ENCODE data around the gene DTX3L. TPM values are rescaled to one million over a fixed set of nuclear protein-coding genes. Genes with fewer than 3 reads are reported as not detected.
A peak's percentile ranks its signal among the peaks of the same experiment; 100 is the strongest.

The DTX3L gene
- 1.5 and 5.0 TPM in 2 replicates for total RNA-seq (2011; cell fraction: chromatin; rRNA removed; ENCODE audit: low replicate concordance)
- 1.2 TPM in 2 replicates for total RNA-seq (2011; cell fraction: nucleolus; rRNA removed)
- total RNA-seq (2011; cell fraction: nucleoplasm; rRNA removed), result 2.9 and 4.2 TPM in 2 replicates
- total RNA-seq (2014; rRNA removed) (3.0 and 4.1 TPM in 2 replicates), total RNA-seq (2014; rRNA removed; fragmentation: Illumina TruSeq; extraction: Trizol) (6.0 and 7.0 TPM in 2 replicates), total RNA-seq (2015; rRNA removed; fragmentation: Illumina TruSeq; extraction: Trizol) (6.0 and 6.5 TPM in 2 replicates), total RNA-seq (2021) (6.2 and 6.6 TPM in 2 replicates), polyA plus RNA-seq (2011; rRNA removed) (1.0 and 2.3 TPM in 2 replicates), polyA plus RNA-seq (2014; fragmentation: Illumina TruSeq; extraction: Trizol) (4.9 and 6.0 TPM in 2 replicates), polyA plus RNA-seq (2014; fragmentation: Nextera tagmentation; extraction: Ambion mirVana) (1 to 10 TPM; 2.3 to 2.5 TPM), polyA plus RNA-seq (2014; rRNA removed) (3.0 and 3.4 TPM in 2 replicates), polyA minus RNA-seq (2011; rRNA and poly(A)+ RNA removed) (2.0 and 2.8 TPM in 2 replicates), Bru-seq, nascent RNA (percentile 56 among the genes with signal in this experiment), BruChase-seq, experiment 1, labeled RNA remaining after a 2-hour chase (percentile 66 among the genes with signal in this experiment), BruChase-seq, experiment 2, labeled RNA remaining after a 6-hour chase (percentile 71 among the genes with signal in this experiment)
- 0.97 and 1.0 TPM in 2 replicates for polyA plus RNA-seq (2011; cell fraction: cytosol; rRNA removed)
- 0.59 and 0.94 TPM in 2 replicates for polyA plus RNA-seq (2011; cell fraction: nucleus; rRNA removed)
- 3.8 and 6.1 TPM in 2 replicates for polyA plus RNA-seq (2012)
- polyA minus RNA-seq (2011; cell fraction: cytosol; rRNA and poly(A)+ RNA removed), result 1.9 and 2.5 TPM in 2 replicates
- polyA minus RNA-seq (2011; cell fraction: nucleus; rRNA and poly(A)+ RNA removed), result 0.54 and 0.56 TPM in 2 replicates
- long read RNA-seq, experiment 1, full-length matches to known transcripts, result 2 of 14 reads
- long read RNA-seq, experiment 1, partial matches to known transcripts, result 2 of 14 reads
- long read RNA-seq, experiment 1, other reads (novel, unspliced or antisense), result 10 of 14 reads
- long read RNA-seq, experiment 2, full-length matches to known transcripts, result 1 of 5 reads
- long read RNA-seq, experiment 2, partial matches to known transcripts, result 0 of 5 reads
- long read RNA-seq, experiment 2, other reads (novel, unspliced or antisense), result 4 of 5 reads
- long read RNA-seq, experiment 3, full-length matches to known transcripts, result 1 of 1 reads
- long read RNA-seq, experiment 3, partial matches to known transcripts, result 0 of 1 reads
- long read RNA-seq, experiment 3, other reads (novel, unspliced or antisense), result 0 of 1 reads

GRCh38 chr3:122564155-122564912 is at the start of gene DTX3L, which contains the start of gene PARP9:
Gene DTX3L (plus strand): TSS chr3:122564338. CDS start chr3:122564427, 89 bp downstream.
Gene PARP9 (minus strand): TSS chr3:122564300. CDS start chr3:122559620, 4,680 bp downstream.
- no TSS peak for BruUV-seq (replicated peaks)
- Histone ChIP-seq H4K20me1 (replicated peaks; ENCODE audit: control insufficient read depth, insufficient read depth, low read length) (no peaks in the 10 kb centered on the region), H3K9ac (ENCODE audit: insufficient read depth in 1 of 2, low read depth in 2 of 2, low read length in 2 of 2) (peak within 1 kb of the TSS; percentile 81 to 89), H3K4me3 (peak within 1 kb of the TSS; percentile 66), H2AFZ (ENCODE audit: low read depth, low read length) (peak within 1 kb of the TSS; percentile 91), H3K27me3 (ENCODE audit: control insufficient read depth in 2 of 2, insufficient read depth in 2 of 2, low read length in 2 of 2) (no peaks in the 10 kb centered on the region), H3K36me3 (ENCODE audit: control insufficient read depth, insufficient read depth, low read length) (peaks cover 7% of the 10 kb centered on the region; the same call in 1 of the 3 replicates), H3K4me2 (ENCODE audit: insufficient read depth, low read length) (peak within 1 kb of the TSS; percentile 78), H3K27ac (ENCODE audit: extremely low read depth, low read depth, low read length) (peak within 1 kb of the TSS; percentile 80), H3K9me1 (ENCODE audit: control insufficient read depth, insufficient read depth, low read length) (no peaks in the 10 kb centered on the region), H3K79me2 (ENCODE audit: control insufficient read depth, insufficient read depth, low read length) (peaks cover 10% of the 10 kb centered on the region; the same call in 2 of the 3 replicates), H3K9me3 (replicated peaks; ENCODE audit: control insufficient read depth, insufficient read depth, low read depth, low read length) (no peaks in the 10 kb centered on the region), H3K4me1 (replicated peaks in 1 of 2; ENCODE audit: control insufficient read depth in 2 of 2, insufficient read depth in 2 of 2, low read length in 2 of 2) (peaks cover 8% of the 10 kb centered on the region in 2 experiments; a peak in 4 of 5 replicates)
- WGBS (ENCODE audit: insufficient coverage, low coverage, missing lambda C conversion rate), result 3% methylated on average over 14 of the region's 56 CpGs
- ATAC-seq (peak; percentile 96), FAIRE-seq (no peak), DNase-seq (ENCODE audit: extremely low read depth in 1 of 4, low spot score in 3 of 4) (peak; percentile 64 to 81 (median 69))
- in situ Hi-C loops (cut with MboI), result no loop called here
- POLR2A ChIA-PET, result interaction anchor here (0.8 to 1.2 kb wide), 2 partner anchors 9 kb away, joined by 3 to 4 read pairs; no protein-coding TSS in a partner anchor
- CTCF ChIA-PET (ENCODE audit: low intra/inter-chr PET ratio), result no interaction called here
- intact Hi-C loops (cut with micrococcal nuclease), result loop anchor here (5.0 to 10.0 kb wide), 4 partner anchors 110 to 460 kb away; partner anchors contain the start of gene SEMA5B
- TF ChIP-seq, protein P1, sequence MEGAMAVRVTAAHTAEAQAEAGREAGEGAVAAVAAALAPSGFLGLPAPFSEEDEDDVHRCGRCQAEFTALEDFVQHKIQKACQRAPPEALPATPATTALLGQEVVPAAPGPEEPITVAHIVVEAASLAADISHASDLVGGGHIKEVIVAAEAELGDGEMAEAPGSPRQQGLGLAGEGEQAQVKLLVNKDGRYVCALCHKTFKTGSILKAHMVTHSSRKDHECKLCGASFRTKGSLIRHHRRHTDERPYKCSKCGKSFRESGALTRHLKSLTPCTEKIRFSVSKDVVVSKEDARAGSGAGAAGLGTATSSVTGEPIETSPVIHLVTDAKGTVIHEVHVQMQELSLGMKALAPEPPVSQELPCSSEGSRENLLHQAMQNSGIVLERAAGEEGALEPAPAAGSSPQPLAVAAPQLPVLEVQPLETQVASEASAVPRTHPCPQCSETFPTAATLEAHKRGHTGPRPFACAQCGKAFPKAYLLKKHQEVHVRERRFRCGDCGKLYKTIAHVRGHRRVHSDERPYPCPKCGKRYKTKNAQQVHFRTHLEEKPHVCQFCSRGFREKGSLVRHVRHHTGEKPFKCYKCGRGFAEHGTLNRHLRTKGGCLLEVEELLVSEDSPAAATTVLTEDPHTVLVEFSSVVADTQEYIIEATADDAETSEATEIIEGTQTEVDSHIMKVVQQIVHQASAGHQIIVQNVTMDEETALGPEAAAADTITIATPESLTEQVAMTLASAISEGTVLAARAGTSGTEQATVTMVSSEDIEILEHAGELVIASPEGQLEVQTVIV (CRISPR knock-in tag; IDR thresholded peaks at IDR 0.05; ENCODE audit: borderline replicate concordance), result no peak
- no peak for TF ChIP-seq ZNF277 (CRISPR knock-in tag; IDR thresholded peaks at IDR 0.05; ENCODE audit: borderline replicate concordance)
- no peak for TF ChIP-seq SIX5 (IDR thresholded peaks at IDR 0.05; ENCODE audit: borderline replicate concordance in 1 of 2, insufficient read depth in 1 of 2, low read depth in 1 of 2, low read length in 2 of 2)
- TF ChIP-seq HOXB6 (CRISPR knock-in tag; IDR thresholded peaks at IDR 0.05; ENCODE audit: borderline replicate concordance), result no peak
- no peak for TF ChIP-seq ZNF79 (CRISPR knock-in tag; IDR thresholded peaks at IDR 0.05; ENCODE audit: low read depth)
- TF ChIP-seq DIDO1 (tag; IDR thresholded peaks at IDR 0.05; ENCODE audit: low read depth), result no peak
- peak; percentile 28 for TF ChIP-seq POLR2B (IDR thresholded peaks at IDR 0.05; ENCODE audit: low read depth, partially characterized antibody)
- TF ChIP-seq ZBTB7A (IDR thresholded peaks at IDR 0.05; ENCODE audit: borderline replicate concordance, control insufficient read depth, low read depth, low read length), result peak; percentile 56; the same call in 1 of the 2 replicates
- peak; percentile 47; the same call in 1 of the 2 replicates for TF ChIP-seq ATF7 (IDR thresholded peaks at IDR 0.05)

All from K562 (cell line).